ENCODE results near the gene WDR45B. TPM values are rescaled to one million over a fixed set of nuclear protein-coding genes. Genes with fewer than 3 reads are reported as not detected.

WDR45B gene
- total RNA-seq, 4 donors from 2014 or later = 79.3 to 95.9 (median 84.2) TPM

- peaks cover 5 to 8% of the 10 kb centered on the region in 2 donors for H3K36me3 ChIP-seq
- H3K4me3 ChIP-seq (replicated peaks in 1 of 3) = no peak overlapping the region
- H3K4me1 ChIP-seq = peaks cover 18 to 25% of the 10 kb centered on the region in 2 donors
- H3K27me3 ChIP-seq = no peaks in the 10 kb centered on the region
- no peak overlapping the region for H3K27ac ChIP-seq
- TF ChIP-seq POLR2A (IDR thresholded peaks at IDR 0.05) (no peak), CTCF (IDR thresholded peaks at IDR 0.05) (no peak)
- WGBS, 2 donors = 52 to 79% methylated on average over 9 to 16 of the region's 16 CpGs
- H3K9me3 ChIP-seq = no peaks in the 10 kb centered on the region
- peak in 1 of 2 donors; percentile 60 for DNase-seq
- intact Hi-C loops (cut with DNase I) = no loop called here
These were observed 51.9 kb downstream of the WDR45B start for GRCh38 chr17:82596296-82596695.

- TF ChIP-seq CTCF (IDR thresholded peaks at IDR 0.05) = no peak
- no peak for TF ChIP-seq POLR2A (IDR thresholded peaks at IDR 0.05)
- H3K27me3 ChIP-seq = no peaks in the 10 kb centered on the region
- H3K9me3 ChIP-seq = no peaks in the 10 kb centered on the region
- H3K4me3 ChIP-seq (replicated peaks in 1 of 3) = no peak overlapping the region
- H3K4me1 ChIP-seq = peaks cover 18 to 25% of the 10 kb centered on the region in 2 donors
- no peak for DNase-seq
- H3K27ac ChIP-seq = no peak overlapping the region
- 90 to 94% methylated on average over 14 to 21 of the region's 21 CpGs for WGBS, 2 donors
- peaks cover 3 to 7% of the 10 kb centered on the region in 2 donors for H3K36me3 ChIP-seq
- intact Hi-C loops (cut with DNase I) = no loop called here
These were observed 52.4 kb downstream of the WDR45B start for GRCh38 chr17:82595893-82596292.

GRCh38 chr17:82594571-82594970 lies 53.7 kb downstream of the WDR45B start:
- no peak for TF ChIP-seq POLR2A (IDR thresholded peaks at IDR 0.05)
- no peak for TF ChIP-seq CTCF (IDR thresholded peaks at IDR 0.05)
- H3K4me1 ChIP-seq = peaks cover 18 to 25% of the 10 kb centered on the region in 2 donors
- WGBS, 2 donors = 90 to 93% methylated on average over 10 to 11 of the region's 11 CpGs
- H3K4me3 ChIP-seq (replicated peaks in 1 of 3) = no peak overlapping the region
- no peaks in the 10 kb centered on the region for H3K9me3 ChIP-seq
- H3K36me3 ChIP-seq = peaks cover 3 to 7% of the 10 kb centered on the region in 2 donors
- intact Hi-C loops (cut with DNase I) = no loop called here
- no peak overlapping the region for H3K27ac ChIP-seq
- no peak for DNase-seq
- H3K27me3 ChIP-seq = no peaks in the 10 kb centered on the region

- 46 to 60% methylated on average over 17 to 20 of the region's 29 CpGs for WGBS, 2 donors
- Histone ChIP-seq H3K27me3 (no peaks in the 10 kb centered on the region), H3K4me1 (peaks cover 18 to 25% of the 10 kb centered on the region in 2 donors), H3K4me3 (replicated peaks in 1 of 3) (peak overlapping the region; percentile 25 to 51 (median 41)), H3K36me3 (peaks cover 3 to 7% of the 10 kb centered on the region in 2 donors), H3K9me3 (no peaks in the 10 kb centered on the region), H3K27ac (peak overlapping the region; percentile 88 to 96 (median 93))
- TF ChIP-seq POLR2A (IDR thresholded peaks at IDR 0.05) = no peak
- no peak for TF ChIP-seq CTCF (IDR thresholded peaks at IDR 0.05)
- DNase-seq = no peak
- intact Hi-C loops (cut with DNase I) = no loop called here
These were observed 54.6 kb downstream of the WDR45B start for GRCh38 chr17:82593590-82594087.

GRCh38 chr17:82592767-82593589 lies 55.3 kb downstream of the WDR45B start:
- Histone ChIP-seq H3K36me3 (peaks cover 3 to 7% of the 10 kb centered on the region in 2 donors), H3K27me3 (no peaks in the 10 kb centered on the region), H3K9me3 (no peaks in the 10 kb centered on the region), H3K4me1 (peaks cover 18 to 25% of the 10 kb centered on the region in 2 donors), H3K27ac (peak overlapping the region; percentile 88 to 96 (median 93)), H3K4me3 (replicated peaks in 1 of 3) (peak overlapping the region; percentile 25 to 51 (median 41))
- WGBS, 2 donors = 17 to 20% methylated on average over 27 to 29 of the region's 29 CpGs
- TF ChIP-seq POLR2A (IDR thresholded peaks at IDR 0.05) = no peak
- no peak for TF ChIP-seq CTCF (IDR thresholded peaks at IDR 0.05)
- peak; percentile 79 to 84 for DNase-seq
- intact Hi-C loops (cut with DNase I) = no loop called here
